ENCODE data around the gene SCNN1A. TPM values are rescaled to one million over a fixed set of nuclear protein-coding genes. Genes with fewer than 3 reads are reported as not detected.

SCNN1A gene
- total RNA-seq, 1 experiment from 2014 or later, result 549 TPM

DNA sequence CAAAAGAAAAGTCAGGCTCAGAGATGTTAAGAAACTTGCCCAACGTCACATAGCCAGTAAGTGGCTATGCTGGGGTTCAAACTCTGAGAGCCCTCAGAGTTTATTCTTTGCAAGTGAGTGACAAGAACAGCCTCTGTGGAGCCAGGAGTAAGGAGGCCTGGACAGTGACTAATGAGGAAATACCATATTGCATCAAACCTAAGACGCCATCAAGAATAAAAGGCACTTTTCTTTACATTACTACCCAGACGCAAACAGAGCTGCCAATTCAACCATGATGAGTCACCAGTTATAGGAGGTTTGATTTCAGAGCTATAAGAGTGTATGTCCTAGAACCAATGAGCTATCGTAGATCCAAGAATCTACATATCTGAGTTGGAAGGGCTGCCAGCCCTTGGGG is 42.9 kb downstream of the SCNN1A start:
- Histone ChIP-seq H3K4me3 (no peak overlapping the region), H3K4me2 (peak overlapping the region; percentile 18), H3F3A (ENCODE audit: insufficient read depth, low read depth) (peaks cover 79% of the 10 kb centered on the region), H3K27ac (peak overlapping the region; percentile 55), H3K27me3 (ENCODE audit: insufficient read depth, low read depth) (no peaks in the 10 kb centered on the region), H3K4me1 (replicated peaks; ENCODE audit: insufficient read depth) (peaks cover 55% of the 10 kb centered on the region), H2AFZ (no peak overlapping the region), H4K20me1 (ENCODE audit: insufficient read depth) (peaks cover 13% of the 10 kb centered on the region; the same call in 1 of the 2 replicates), H3K36me3 (ENCODE audit: low read depth) (peaks cover 56% of the 10 kb centered on the region), H3K9me3 (ENCODE audit: insufficient read depth, low read depth) (no peaks in the 10 kb centered on the region), H3K79me2 (ENCODE audit: low read depth) (peaks cover 65% of the 10 kb centered on the region), H3K9me2 (ENCODE audit: insufficient read depth) (no peaks in the 10 kb centered on the region)
- POLR2A ChIA-PET (ENCODE audit: unreplicated experiment), result interaction anchor here (0.6 to 1.0 kb wide), 10 partner anchors 10 to 202 kb away, joined by 3 to 22 read pairs (median 6); partner anchors contain the start of genes GAPDH and TNFRSF1A
- BruUV-seq (replicated peaks), result no TSS peak
- TF ChIP-seq, protein P1, sequence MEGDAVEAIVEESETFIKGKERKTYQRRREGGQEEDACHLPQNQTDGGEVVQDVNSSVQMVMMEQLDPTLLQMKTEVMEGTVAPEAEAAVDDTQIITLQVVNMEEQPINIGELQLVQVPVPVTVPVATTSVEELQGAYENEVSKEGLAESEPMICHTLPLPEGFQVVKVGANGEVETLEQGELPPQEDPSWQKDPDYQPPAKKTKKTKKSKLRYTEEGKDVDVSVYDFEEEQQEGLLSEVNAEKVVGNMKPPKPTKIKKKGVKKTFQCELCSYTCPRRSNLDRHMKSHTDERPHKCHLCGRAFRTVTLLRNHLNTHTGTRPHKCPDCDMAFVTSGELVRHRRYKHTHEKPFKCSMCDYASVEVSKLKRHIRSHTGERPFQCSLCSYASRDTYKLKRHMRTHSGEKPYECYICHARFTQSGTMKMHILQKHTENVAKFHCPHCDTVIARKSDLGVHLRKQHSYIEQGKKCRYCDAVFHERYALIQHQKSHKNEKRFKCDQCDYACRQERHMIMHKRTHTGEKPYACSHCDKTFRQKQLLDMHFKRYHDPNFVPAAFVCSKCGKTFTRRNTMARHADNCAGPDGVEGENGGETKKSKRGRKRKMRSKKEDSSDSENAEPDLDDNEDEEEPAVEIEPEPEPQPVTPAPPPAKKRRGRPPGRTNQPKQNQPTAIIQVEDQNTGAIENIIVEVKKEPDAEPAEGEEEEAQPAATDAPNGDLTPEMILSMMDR (conservative IDR thresholded peaks at IDR 0.05), result no peak
- no peak for TF ChIP-seq EZH2 (IDR thresholded peaks at IDR 0.05; ENCODE audit: low read depth)
- DNase-seq, result peak in 1 of 2 experiments; percentile 94
- intact Hi-C loops (cut with micrococcal nuclease; ENCODE audit: unreplicated experiment), result no loop called here
- CTCF ChIA-PET, result interaction anchor here (0.6 to 1.0 kb wide), 4 partner anchors 9 to 53 kb away, joined by 3 to 10 read pairs (median 8); partner anchors contain the start of gene SCNN1A

DNA sequence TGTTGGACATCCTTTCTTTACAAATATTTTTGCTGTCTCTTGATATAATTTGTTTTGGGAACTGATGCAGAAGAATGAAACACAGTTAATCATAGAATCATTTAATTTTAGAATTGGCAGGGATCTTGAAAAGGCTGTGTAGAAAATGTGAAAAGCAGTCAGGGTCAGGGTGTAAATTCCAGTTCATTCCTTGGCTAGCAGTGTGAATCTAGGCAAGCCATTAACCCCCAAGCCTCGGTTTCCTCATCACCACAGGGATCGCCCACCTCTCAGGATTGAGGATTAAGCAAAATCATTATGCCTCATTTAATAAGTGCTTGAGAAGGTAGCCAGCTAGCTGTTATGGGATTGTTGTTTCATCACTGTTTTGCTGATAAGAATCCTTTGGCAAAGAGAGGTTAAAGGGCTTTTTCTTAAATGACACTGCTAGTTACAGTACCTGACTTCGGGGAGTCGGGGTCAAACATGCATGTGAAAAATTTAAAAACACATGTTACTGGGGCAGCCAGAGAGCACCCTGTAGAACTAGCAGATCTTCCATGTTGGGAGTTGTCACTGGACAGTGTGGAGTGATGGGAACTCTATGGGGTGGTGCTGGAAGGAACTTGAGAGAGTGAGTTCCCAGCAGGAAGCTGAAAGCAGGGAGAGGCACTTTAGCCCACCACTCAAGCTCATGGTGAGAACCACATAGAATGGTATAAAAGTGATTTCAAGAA is 44.2 kb downstream of the SCNN1A start:
- Histone ChIP-seq H3K4me2 (no peak overlapping the region), H3K36me3 (ENCODE audit: low read depth) (peaks cover 57% of the 10 kb centered on the region), H3K27me3 (ENCODE audit: insufficient read depth, low read depth) (no peaks in the 10 kb centered on the region), H4K20me1 (ENCODE audit: insufficient read depth) (peaks cover 13% of the 10 kb centered on the region; the same call in 1 of the 2 replicates), H3K4me3 (no peak overlapping the region), H3F3A (ENCODE audit: insufficient read depth, low read depth) (peaks cover 77% of the 10 kb centered on the region), H3K79me2 (ENCODE audit: low read depth) (peaks cover 56% of the 10 kb centered on the region), H3K9me2 (ENCODE audit: insufficient read depth) (no peaks in the 10 kb centered on the region), H3K4me1 (replicated peaks; ENCODE audit: insufficient read depth) (peaks cover 46% of the 10 kb centered on the region), H2AFZ (no peak overlapping the region), H3K27ac (no peak overlapping the region), H3K9me3 (ENCODE audit: insufficient read depth, low read depth) (no peaks in the 10 kb centered on the region)
- intact Hi-C loops (cut with micrococcal nuclease; ENCODE audit: unreplicated experiment), result no loop called here
- POLR2A ChIA-PET (ENCODE audit: unreplicated experiment), result interaction anchor here (0.8 kb wide), 1 partner anchor 46 kb away, joined by 3 read pairs; no protein-coding TSS in a partner anchor
- DNase-seq, result no peak
- CTCF ChIA-PET, result interaction anchor here (0.6 kb wide), 1 partner anchor 9 kb away, joined by 4 read pairs; no protein-coding TSS in a partner anchor
- BruUV-seq (replicated peaks), result no TSS peak
- TF ChIP-seq, protein P1 (conservative IDR thresholded peaks at IDR 0.05), result no peak
- TF ChIP-seq EZH2 (IDR thresholded peaks at IDR 0.05; ENCODE audit: low read depth), result no peak

GRCh38 chr12:6330192-6330591 is 45.2 kb downstream of the SCNN1A start:
- Histone ChIP-seq H2AFZ (no peak overlapping the region), H3F3A (ENCODE audit: insufficient read depth, low read depth) (peaks cover 75% of the 10 kb centered on the region), H3K79me2 (ENCODE audit: low read depth) (peaks cover 48% of the 10 kb centered on the region), H4K20me1 (ENCODE audit: insufficient read depth) (peaks cover 13% of the 10 kb centered on the region; the same call in 1 of the 2 replicates), H3K4me1 (replicated peaks; ENCODE audit: insufficient read depth) (peaks cover 38% of the 10 kb centered on the region), H3K4me2 (no peak overlapping the region), H3K27ac (no peak overlapping the region), H3K27me3 (ENCODE audit: insufficient read depth, low read depth) (no peaks in the 10 kb centered on the region), H3K36me3 (ENCODE audit: low read depth) (peaks cover 57% of the 10 kb centered on the region), H3K9me2 (ENCODE audit: insufficient read depth) (no peaks in the 10 kb centered on the region), H3K4me3 (no peak overlapping the region), H3K9me3 (ENCODE audit: insufficient read depth, low read depth) (no peaks in the 10 kb centered on the region)
- TF ChIP-seq, protein P1 (conservative IDR thresholded peaks at IDR 0.05), result no peak
- no peak for TF ChIP-seq EZH2 (IDR thresholded peaks at IDR 0.05; ENCODE audit: low read depth)
- no peak for DNase-seq
- POLR2A ChIA-PET (ENCODE audit: unreplicated experiment), result no interaction called here
- CTCF ChIA-PET, result interaction anchor here (0.6 kb wide), 2 partner anchors 10 to 182 kb away, joined by 4 to 5 read pairs; no protein-coding TSS in a partner anchor
- BruUV-seq (replicated peaks), result no TSS peak
- intact Hi-C loops (cut with micrococcal nuclease; ENCODE audit: unreplicated experiment), result no loop called here

Measured in PC-9 (cell line).